Bone marrow (tissue), 2 donors: ENCODE results near the gene MX2.
"Not testable (repeated sequence)": the region's sequence is repeated elsewhere in the genome, so short reads cannot be mapped to it uniquely, and the experiment has no call there.

Experiments
- DNase-seq, 2 donors: peaks; one replicate each; lab custom pipeline; 2025; lab: John Stamatoyannopoulos, UW

Gene MX2

DNA sequence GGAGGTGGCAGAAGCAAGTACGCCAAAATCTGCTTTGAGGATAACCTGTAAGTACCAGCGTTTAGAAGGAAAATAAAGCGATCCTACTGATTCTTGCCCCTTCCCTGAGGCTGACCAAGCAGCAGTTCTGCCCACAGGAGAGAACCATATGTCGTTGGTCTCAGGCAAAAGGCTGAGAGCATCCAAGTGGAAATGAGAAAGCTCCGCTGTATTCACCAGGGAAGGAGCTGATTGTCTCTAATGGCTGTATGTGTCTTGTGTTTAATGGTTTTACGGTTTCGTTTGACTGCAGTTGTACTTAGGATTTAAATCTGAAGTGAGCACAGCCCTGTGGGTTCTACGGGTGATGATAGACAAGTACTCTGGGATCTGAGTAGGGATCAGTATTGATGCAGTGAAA lies 23.4 kb upstream of the MX2 start:
- DNase-seq, result no peak

DNA sequence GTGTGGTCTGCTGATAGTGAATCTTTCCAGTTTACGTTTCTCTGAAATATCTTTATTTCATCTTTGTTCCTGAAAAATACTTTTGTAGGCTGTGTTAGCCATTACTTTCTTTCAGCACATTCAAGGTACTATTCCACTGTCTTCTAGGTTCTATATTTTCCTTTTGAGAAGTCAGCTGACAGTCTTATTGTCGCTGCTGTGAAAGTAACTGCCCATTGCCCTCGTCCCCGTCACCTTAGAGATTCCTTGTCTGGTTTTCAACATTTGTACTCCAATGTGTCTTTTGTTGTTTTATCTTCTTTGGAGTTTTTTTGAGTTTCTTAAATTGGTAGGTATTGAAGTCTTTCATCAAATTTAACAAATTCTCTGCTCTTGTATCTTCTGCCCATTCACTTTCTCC lies 19.8 kb upstream of the MX2 start:
- no peak for DNase-seq

DNA sequence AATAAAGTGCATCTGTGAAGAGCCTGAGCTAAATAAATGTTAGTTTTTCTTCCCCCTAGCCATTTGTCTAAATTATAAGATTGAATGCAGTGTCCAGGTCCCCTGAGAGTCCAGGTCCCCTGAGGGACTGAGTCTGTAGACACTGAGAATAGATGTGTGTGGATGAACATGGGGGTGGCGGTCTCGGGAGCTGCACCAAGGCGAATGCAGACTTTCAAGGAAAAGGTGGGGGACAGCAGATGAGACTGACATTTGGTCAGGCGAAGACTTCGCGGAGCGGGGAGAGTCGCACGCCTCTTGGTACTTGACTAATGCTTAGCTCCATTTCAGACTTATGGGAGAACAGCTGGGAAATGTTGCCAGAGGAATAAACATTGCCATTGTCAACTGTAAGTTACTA lies 17.7 kb upstream of the MX2 start:
- DNase-seq, result no peak

DNA sequence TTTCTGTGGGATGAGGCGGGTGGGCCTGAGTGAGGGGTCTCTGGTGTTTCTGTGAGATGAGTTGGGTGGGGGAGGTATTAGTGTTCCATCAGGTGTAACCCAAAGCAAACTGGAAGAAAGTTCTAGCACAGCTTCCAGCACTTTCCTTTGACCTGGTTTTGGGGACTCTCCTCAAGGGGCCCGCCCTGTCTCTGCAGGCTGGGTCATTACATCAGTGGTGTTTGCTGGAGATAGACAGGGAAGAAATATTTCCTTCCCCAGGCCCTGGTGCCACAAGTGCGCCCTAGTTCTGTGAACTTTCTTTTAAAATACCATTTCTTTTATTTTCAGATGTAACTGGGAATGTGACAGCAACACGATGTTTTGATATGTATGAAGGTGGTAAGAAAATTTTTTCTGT lies 16.5 kb upstream of the MX2 start:
- DNase-seq, result no peak

DNA sequence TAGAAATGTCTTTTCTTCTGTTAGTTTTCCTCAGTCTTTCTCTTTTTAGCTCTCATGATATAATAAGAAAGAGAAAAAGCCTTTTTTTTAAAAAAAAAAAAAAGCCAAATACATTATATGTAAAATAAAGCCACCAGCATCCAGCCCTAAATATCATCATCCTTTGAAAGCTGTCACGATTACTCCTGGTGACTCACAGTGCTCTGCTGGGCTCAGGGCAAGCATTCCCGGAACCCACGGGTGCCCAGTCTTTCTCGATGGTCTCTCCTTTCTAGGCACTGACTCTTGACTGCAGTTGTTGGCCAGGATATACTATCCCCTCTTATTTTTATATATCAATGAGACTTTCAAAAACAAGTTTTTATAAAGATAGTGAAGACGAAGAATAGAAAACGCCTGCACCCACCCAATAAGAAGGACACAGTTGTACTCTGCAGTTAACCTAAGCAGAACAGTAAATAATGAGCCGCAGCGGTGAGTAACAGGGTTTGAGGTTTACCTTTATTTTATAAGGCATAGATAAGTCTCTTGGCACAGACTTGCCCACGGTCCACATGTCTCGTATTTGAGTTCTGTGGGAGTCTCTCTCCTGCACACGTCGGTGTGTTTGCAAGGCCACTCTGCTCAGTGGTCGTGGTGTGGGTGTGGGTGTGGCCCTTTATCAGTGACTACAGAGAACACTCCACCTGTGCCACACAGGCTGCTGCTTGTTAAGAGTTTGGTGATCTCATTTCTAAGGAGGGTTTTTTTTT lies 15.7 kb upstream of the MX2 start:
- no peak for DNase-seq

DNA sequence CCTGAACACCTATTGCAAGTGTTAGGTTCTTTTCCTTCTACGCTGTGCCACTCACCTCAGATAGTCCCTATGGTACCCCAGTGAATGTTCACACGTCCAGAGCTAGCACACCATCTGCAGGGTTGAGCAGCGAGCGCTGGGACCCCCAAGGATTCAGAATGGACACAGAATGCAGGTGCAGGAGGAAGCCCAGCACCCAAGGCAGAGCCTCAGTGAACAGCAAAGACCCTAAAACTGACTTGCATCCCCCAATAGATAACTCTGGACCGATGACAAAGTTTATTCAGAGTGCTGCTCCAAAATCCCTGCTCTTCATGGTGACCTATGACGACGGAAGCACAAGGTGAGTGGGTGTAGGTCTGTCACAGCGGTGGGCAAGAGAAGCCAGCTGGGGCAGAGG lies 15.1 kb upstream of the MX2 start:
- DNase-seq, result no peak

DNA sequence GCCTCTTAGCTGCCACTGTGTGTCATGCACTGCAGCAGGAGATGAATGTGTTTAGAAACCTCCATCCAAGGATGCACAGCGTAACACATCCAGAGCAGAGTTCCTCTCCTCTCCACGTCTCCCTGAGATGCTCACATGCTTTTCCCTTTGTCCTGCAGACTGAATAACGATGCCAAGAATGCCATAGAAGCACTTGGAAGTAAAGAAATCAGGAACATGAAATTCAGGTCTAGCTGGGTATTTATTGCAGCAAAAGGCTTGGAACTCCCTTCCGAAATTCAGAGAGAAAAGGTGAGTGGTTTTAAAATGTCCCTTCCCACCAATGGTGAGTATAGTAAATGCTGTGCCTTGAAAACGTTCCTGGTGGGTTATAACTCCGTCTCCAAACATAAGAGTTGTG lies 13.4 kb upstream of the MX2 start:
- no peak for DNase-seq

DNA sequence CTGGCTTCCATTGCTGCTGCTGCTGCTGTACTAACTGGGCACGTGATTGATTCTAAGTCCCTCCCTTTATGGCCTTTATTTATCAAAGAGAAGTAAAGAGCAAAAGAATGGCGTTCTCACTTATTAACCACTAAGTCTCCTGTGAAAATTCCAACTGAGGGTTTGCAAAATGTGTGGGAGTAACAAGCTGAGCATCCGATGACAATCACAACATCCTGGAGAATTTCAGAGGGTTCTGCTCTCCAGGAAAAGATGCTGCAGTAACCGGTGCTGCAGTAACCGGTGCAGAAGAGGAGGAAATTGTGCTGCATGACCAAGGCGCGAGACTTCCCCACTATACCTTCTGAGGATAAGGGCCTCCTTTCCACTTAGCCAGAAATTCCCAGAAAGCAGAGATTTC lies 12.7 kb upstream of the MX2 start:
- no peak for DNase-seq

DNA sequence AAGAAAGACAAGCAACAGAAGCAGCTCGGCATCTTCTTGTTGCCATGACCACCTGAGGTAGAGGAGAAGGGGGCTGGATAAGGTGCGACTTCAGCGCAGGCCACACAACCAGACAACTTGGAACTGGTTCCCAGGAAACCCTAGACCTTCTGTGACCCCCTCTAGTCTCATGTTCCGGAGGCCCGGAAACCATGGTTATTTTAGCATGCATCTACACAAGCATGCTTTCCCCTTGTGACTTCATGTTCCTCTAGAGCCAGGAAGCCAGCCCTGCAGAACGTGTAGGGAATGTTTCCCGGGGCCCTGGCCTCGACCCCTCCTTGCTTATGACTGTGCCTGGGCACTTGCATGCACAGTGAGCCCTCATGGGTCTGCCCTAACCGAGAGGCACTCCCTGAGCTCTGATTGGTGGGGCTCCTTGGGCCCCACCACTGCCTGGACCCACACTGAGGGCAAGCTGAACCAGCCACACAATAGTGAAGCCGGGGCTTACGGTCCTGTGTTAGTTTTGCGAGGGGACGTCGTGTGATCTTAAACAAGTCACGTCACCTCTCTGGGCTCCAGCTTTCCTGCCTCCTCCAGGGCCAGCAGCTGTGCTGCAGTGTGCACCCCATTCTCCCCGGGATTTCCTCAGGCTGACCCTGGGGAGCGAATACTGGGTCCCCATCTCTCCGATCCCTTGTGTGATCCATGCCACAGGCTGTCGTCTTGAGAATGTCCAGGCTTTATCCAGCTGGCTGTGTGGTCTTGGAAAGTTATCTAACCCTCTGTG lies 12.0 kb upstream of the MX2 start:
- no peak for DNase-seq

DNA sequence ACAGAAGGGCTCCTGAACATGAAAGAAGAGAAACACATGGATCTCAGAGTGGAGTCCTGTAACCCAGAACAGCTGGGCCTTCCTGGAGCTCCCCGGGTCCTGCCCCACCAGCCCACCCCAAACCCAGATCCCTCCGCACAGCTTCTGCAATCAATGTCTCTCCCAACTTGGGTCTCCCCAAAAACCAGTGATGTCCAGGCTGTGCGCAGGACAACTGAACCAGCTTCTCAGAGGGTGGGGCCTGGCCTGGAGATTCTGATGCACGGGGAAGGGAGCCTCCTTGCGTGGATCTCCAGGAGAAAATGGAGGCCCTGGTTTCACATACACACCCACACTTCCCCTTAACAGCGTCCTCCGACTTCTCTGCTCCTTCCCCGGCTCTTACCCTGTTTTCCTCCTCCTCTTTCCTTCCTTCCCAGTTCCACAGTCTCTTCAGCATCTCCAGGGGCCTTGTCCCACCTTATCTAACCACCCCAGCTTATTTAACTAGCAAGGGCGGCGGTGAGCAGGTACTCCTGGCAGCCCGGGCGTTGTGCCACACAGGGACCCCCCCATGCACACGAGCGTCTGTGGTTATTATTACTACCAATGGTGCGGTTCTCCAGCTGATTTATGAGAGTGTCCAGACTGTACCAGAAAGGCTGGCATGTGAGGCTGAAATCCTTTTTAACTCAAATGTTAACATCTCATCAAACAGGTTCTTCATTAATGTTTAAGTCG lies 11.2 kb upstream of the MX2 start:
- no peak for DNase-seq

DNA sequence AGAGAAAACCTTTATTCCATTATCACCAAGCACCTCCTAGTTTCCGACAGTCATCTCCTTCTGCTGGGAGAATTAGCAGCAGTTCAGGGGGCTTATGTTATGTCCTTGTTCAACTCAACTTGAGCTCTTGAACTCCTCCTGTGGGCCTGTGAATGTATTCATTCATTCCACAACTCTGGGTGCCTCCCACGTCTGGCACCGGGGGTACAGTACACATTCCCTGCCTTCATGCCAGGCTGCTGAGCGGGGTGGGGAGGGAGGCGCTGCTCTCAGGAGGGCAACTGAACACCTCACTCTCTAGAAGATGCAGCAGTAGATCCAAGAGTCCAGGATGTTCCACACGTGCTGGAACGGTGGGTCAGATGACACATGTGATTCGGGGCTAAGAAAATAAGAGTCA lies 4.3 kb upstream of the MX2 start:
- no peak for DNase-seq

DNA sequence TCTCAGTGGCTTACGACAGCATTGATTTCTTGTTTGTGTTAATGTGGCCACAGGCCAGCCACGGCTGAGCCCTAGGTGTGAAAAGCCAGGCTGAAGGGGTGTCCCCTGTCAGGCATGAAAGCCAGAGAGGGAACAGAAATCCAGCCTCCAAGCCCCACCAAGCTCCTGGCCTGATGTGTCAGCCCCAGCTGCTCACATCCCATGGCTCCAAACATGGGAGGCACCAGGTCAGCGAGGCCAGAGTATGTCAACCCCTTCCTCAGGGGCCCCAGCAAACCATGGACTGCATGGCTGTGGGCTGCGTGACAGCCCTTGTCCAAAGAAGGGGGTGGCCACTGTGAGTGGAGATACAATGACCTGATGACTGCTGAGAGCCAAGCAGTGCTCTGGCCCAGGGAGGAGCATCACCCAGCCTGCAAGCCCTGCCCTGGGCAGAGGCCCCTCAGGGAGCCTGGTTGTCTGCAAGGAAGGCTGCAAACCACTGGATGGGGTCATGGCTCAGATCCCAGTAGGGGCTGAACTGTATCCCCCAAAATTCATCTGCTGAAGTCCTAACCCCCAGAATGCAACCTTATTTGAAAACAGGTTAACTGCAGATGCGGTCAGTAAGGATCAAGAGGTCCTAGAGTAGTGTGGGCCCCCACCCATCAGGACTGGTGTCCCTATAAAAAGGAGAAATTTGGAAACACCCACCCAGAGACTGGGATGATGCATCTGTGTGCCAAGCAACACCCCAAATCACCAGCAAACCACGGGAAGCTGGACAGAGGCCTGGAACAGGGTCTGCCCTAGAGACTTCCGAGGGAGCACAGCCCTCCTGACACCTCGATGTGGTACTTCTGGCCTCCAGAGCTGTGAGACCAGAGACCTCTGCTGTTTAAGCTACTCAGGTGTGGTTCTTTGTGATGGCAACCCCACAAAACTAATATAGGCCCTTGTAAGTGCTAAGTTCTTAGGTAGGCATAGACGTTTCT lies 3.3 kb upstream of the MX2 start:
- DNase-seq, result no peak

DNA sequence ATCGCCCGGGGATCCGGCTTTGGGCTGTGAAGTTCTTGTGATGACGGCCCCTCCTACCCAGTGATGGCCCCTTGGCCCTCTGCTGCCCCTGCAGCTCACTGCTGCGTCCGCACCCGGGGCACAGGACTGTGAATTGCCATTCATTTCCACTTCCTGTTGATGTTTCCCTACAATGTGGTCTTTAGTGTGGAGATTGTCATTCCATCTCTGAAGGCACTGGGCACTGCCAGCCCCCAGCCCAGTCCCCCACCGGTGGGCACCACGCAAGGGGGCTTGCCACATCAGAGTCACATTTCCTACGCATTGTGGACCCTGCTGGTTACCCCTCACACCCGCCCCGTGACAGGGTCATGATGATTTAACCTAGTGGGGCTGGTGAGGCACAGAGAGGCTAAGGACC lies 2.5 kb upstream of the MX2 start:
- no peak for DNase-seq

DNA sequence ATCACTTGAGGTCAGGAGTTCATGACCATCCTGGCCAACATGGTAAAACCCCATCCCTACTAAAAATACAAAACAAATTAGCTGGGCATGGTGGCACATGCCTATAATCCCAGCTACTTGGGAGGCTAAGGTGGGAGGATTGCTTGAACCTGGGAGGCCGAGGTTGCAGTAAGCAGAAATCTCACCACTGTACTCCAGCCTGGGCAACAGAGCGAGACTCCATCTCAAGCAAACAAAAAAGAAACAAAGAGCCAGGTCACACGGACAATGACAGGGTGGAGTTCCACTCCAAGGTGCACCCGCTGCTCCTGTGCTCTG lies 2.1 kb upstream of the MX2 start:
- not testable (repeated sequence) for DNase-seq

DNA sequence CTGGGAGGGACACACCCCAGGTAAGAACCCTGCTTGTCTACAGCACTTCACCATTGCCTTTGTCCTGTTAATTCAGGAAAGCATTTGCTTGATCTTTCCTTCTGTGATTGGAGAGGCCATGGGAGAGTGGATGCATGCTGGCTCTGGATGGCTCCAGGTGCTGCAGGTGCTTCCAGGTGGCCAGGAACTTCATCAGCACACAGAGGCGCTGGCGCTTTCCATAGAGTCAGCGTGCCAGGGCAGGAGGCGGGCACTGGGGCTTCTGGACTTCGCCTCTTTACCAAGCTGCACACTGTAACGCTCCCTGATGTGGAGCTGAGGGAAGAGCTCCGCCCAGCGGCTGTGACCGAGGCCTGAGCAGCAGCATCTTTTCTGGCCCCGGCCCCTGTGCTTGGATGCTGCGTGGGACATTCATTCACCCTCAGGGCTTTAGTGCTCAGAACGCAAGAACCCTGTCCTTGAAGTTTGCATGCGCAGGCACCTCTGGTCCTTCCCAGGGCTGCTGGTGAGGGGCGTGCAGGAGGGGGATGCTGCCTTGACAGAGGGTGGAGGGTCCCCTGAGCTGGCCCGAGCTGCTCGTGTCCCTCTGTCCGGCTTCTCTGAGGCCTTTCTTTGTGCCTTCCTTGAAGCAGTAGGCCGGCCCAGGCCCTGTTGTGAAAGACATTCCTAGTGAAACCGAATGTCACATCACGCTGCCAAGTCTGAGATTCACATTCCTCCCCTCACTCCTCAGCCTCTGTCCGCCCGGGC lies 1.6 kb upstream of the MX2 start:
- no peak for DNase-seq

DNA sequence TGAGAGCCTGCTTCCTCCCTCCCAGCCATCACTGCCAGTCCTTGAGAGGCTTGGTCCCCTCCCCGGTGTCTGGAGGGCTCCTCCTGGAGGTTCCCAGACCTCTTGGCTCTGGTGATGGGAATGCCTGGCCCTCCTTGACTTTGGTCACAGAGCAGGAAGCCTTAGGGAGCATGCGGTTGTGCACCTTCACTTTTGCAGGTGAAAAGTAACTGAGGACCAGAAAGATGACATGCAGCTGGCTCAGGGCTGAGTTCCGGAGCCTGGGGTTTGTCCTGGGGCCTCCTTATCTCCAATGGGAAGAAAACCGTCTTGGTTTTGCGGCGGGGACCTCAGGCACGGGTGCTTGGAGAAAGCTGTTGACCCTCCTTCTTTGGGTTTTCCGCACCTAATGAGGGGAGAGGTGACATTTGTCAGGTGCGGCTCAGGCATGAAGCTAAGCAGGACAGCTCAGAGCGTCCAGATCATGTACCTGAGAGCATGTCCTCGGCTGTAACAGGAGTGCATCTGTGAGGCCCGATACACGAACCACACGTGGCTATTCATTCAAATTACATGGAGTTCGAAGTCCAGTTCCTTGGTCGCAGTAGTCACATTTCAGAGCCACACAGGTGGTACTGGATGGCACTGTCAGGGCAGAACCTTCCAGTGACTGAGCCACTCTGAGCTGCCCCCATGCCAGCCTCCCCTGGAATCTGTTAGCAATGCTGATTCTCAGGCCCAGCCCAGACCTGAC lies 608 bp upstream of the MX2 start:
- no peak for DNase-seq

DNA sequence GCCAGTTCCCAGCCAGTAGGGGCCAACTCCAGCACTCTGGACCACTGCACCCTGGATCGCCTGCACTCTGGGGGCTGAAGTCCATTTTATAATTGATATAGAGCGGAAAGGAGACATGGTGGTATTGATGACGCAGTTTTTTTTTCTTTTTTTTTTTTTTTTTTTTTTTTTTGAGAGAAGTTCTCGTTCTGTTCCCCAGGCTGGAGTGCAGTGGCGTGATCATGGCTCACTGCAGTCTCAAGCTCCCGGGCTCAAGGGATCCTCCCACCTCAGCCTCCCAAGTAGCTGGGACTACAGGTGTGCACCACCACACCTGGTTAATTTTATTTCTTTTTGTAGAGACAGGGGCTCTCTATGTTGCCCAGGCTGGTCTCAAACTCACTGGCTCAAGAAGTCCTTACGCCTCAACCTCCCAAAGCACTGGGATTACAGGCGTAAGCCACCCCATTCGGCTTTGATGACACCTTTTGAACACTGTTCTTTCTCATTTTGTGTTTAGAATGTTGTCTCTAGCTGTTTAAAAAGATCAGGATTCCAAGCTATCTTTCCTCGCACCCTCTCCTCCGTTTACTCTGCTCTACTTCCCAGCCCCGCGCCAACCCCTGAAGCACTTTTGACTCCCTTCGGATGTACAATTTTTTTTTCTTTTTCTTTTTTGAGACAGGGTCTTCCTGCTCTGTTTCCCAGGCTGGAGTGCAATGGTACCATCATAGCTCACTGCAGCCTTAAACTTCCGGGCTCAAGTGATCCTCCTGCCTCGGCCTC lies 960 bp downstream of the MX2 start:
- DNase-seq, result no peak

DNA sequence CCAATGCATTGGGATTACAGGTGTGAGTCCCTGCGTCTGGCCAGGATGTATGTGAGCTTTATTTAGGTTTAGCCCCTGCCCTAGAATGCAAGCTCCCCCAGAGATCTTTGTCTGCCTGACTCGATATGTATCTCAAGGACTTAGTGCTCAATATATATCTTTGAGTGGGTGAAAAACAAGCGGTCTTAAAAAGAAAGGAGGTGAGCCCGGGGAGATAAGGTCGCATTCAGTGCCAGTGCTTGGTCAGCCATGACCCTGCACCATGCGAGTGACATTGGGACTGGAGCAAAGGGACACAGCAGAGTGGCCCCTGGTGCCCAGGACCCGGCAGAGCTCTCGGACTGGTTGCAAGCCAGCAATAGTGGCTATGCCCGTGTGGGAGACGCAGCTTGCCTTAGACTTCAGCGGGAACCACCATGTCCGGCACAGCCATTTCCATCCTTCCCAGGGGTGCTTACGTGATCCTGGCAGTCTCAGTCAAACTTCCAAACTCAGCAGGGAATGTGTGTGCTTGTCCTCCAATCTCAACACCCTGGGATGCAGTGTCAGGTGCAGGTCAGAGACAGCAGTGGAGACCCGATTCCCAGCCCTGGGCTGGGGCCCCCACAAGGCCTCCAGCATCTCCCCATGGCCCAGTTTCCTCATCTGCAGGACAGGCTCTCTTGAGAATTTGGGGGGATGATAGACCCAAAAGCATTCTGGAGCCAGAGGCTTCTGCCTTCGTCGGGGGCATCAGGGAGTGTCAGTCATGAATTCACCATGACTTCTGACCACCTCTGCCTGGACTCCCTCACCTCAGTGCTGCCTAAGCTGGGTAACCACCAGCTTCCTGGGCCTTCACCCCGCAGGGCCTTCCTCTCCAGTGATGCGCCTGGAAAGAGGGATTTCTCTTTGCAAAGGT lies 1.8 kb downstream of the MX2 start:
- no peak for DNase-seq

DNA sequence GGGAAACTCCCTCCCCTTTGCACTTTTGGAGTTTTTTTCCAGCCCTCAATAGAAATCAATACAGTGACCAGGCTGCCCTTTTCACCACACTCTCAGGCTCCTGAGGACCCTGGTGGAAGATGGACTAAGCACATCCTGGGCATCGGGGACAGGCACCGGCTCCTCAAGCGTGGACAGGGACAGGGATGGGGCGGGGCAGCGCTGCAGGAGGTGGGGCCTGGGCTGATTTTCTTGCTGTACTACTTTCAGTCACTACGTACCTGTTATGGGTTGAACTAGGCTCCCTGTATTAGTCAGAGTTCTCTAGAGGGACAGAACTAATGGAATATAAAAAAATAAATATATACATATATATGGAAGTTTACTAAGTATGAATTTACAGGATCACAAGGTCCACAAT lies 2.5 kb downstream of the MX2 start:
- no peak for DNase-seq
